HL-60 (cell line): ENCODE measurements around the gene FAM50B.

Experiments
- DNase-seq, 2 experiments: peaks; one replicate each; pipeline ENCODE4 v3.0.0-alpha.2; 2010 to 2020; ENCODE audit warnings: low read depth in 1 of 2, low spot score in 1 of 2
- H3K27ac ChIP-seq: fragments of 250-450 bp; sonication (Bioruptor Pico); replicated peaks from 2 replicates; pipeline ENCODE4 v1.5.1; 2020; ENCODE audit warnings: mild to moderate bottlenecking, moderate library complexity
- H3K27me3 ChIP-seq: fragments of 250-450 bp; sonication (Bioruptor Pico); 2 replicates; pipeline ENCODE4 v1.5.1; 2021; ENCODE audit warnings: mild to moderate bottlenecking, moderate library complexity; ENCODE audit not compliant: insufficient read depth, poor library complexity, severe bottlenecking
- H3K4me3 ChIP-seq: replicated peaks from 2 replicates; pipeline ENCODE4 v1.5.1; 2011; ENCODE audit warnings: mild to moderate bottlenecking, control low read depth, low read length; ENCODE audit not compliant: insufficient read depth
- CTCF ChIP-seq: IDR thresholded peaks from one replicate; pipeline ENCODE4 v1.5.1; 2011; ENCODE audit warnings: low read length, control low read depth, inconsistent platforms; ENCODE audit not compliant: insufficient read depth
- GABPA ChIP-seq: IDR thresholded peaks from 2 replicates; pipeline ENCODE4 v1.6.1; 2012; ENCODE audit warnings: low read depth
- POLR2AphosphoS5 ChIP-seq: IDR thresholded peaks from 2 replicates; pipeline ENCODE4 v1.6.1; 2012; ENCODE audit warnings: low read depth
- REST ChIP-seq: IDR thresholded peaks from 2 replicates; pipeline ENCODE4 v1.6.1; 2012; ENCODE audit warnings: low read depth; ENCODE audit not compliant: insufficient replicate concordance
- SPI1 ChIP-seq: IDR thresholded peaks from 2 replicates; pipeline ENCODE4 v1.6.1; 2012; ENCODE audit warnings: low read depth, mild to moderate bottlenecking, borderline replicate concordance

The FAM50B gene

GRCh38 chr6:3829285-3829684 lies 19.9 kb upstream of the FAM50B start:
- Histone ChIP-seq H3K4me3 (no peak overlapping the region), H3K27ac (no peak overlapping the region), H3K27me3 (no peaks in the 10 kb centered on the region)
- DNase-seq: no peak
- no peak for TF ChIP-seq CTCF
- no peak for TF ChIP-seq REST
- TF ChIP-seq POLR2AphosphoS5: no peak
- TF ChIP-seq GABPA: no peak
- TF ChIP-seq SPI1: no peak

GRCh38 chr6:3830806-3831205 lies 18.4 kb upstream of the FAM50B start:
- H3K27me3 ChIP-seq: no peaks in the 10 kb centered on the region
- H3K4me3 ChIP-seq: no peak overlapping the region
- no peak overlapping the region for H3K27ac ChIP-seq
- DNase-seq: no peak
- no peak for TF ChIP-seq GABPA
- TF ChIP-seq SPI1: no peak
- TF ChIP-seq CTCF: no peak
- no peak for TF ChIP-seq REST
- no peak for TF ChIP-seq POLR2AphosphoS5

GRCh38 chr6:3831761-3832530 lies 17.2 kb upstream of the FAM50B start:
- TF ChIP-seq GABPA (no peak), CTCF (no peak), POLR2AphosphoS5 (no peak), REST (no peak), SPI1 (no peak)

More at GRCh38 chr6:3831761-3832530, 17.2 kb upstream of the FAM50B start:
- Histone ChIP-seq H3K27ac (no peak overlapping the region), H3K4me3 (no peak overlapping the region), H3K27me3 (no peaks in the 10 kb centered on the region)
- no peak for DNase-seq
